K562 (cell line): ENCODE results near the gene LAMB3. TPM values are rescaled to one million over a fixed set of nuclear protein-coding genes. Genes with fewer than 3 reads are reported as not detected.

ENCODE experiments used
- ATAC-seq: fragments of 200-7000 bp; cut with Tn5 transposase; 3 replicates; pipeline ENCODE4 v1.9.1; 2020; ENCODE audit warnings: moderate library complexity
- BruUV-seq: library from RNA; stranded (reverse); fragments of 400-500 nt; replicated peaks from 2 replicates; lab custom pipeline; 2021; lab: Mats Ljungman, UMichigan
- CTCF ChIA-PET: fragments of 300-600 bp; formaldehyde crosslinking; extraction: SDS; loops from one replicate; lab custom pipeline; 2021; ENCODE audit warnings: low intra/inter-chr PET ratio; lab: Yijun Ruan, JAX
- POLR2A ChIA-PET: fragments of 300-600, 350-650 bp; sonication (Branson Sonifier 250); formaldehyde crosslinking; extraction: SDS; loops from one replicate; lab custom pipeline; 2021; ENCODE audit warnings: antibody characterized with exemption, inconsistent platforms; lab: Yijun Ruan, JAX
- DNase-seq, 4 experiments: peaks; one replicate each; pipeline versions ENCODE4 v3.0.0 to v3.0.0-alpha.2; 2011 to 2018; ENCODE audit warnings: low spot score in 3 of 4, mixed read lengths in 3 of 4; ENCODE audit errors: extremely low read depth in 1 of 4
- FAIRE-seq: peaks from 2 replicates; lab custom pipeline; 2011; peaks lifted over from hg19 to GRCh38; lab: Jason Lieb, UNC
- H2AFZ ChIP-seq: 2 replicates; pipeline ENCODE4 v1.6.0; 2011; ENCODE audit warnings: low read depth, low read length, control low read depth, inconsistent platforms
- H3K27ac ChIP-seq: fragments of 200-600 bp; 3 replicates; pipeline ENCODE4 v1.8.0; 2011; ENCODE audit warnings: low read depth, mild to moderate bottlenecking, control low read depth, inconsistent platforms, low read length, moderate library complexity, mixed read lengths; ENCODE audit errors: extremely low read depth
- H3K27me3 ChIP-seq, 2 experiments: fragments of 300-600 bp in 1 of 2; 2 replicates in 1 of 2; 3 replicates in 1 of 2; pipeline versions ENCODE4 v1.6.0 to v1.8.0; 2011; ENCODE audit warnings: inconsistent platforms in 2 of 2, low read length in 2 of 2, mild to moderate bottlenecking in 1 of 2, mixed read lengths in 1 of 2, moderate library complexity in 1 of 2; ENCODE audit not compliant: control insufficient read depth in 2 of 2, insufficient read depth in 2 of 2
- H3K36me3 ChIP-seq: fragments of 300-600 bp; 3 replicates; pipeline ENCODE4 v1.8.0; 2011; ENCODE audit warnings: mild to moderate bottlenecking, low read length, inconsistent platforms; ENCODE audit not compliant: control insufficient read depth, insufficient read depth
- H3K4me1 ChIP-seq, 2 experiments: fragments of 200-600 bp in 1 of 2; replicated peaks in 1 of 2; 2 replicates in 1 of 2; 3 replicates in 1 of 2; pipeline versions ENCODE4 v1.5.1 to v1.8.0; 2011; ENCODE audit warnings: inconsistent platforms in 2 of 2, low read length in 2 of 2, mild to moderate bottlenecking in 1 of 2, mixed read lengths in 1 of 2, moderate library complexity in 1 of 2; ENCODE audit not compliant: control insufficient read depth in 2 of 2, insufficient read depth in 2 of 2
- H3K4me2 ChIP-seq: 2 replicates; pipeline ENCODE4 v1.6.1; 2011; ENCODE audit warnings: low read length, control low read depth, inconsistent platforms, mixed read lengths; ENCODE audit not compliant: insufficient read depth
- H3K4me3 ChIP-seq: fragments of 200-600 bp; sonication (generic), shearing (Covaris generic); 2 replicates; pipeline ENCODE4 v1.5.1; 2016; ENCODE audit warnings: control low read depth, inconsistent platforms
- H3K79me2 ChIP-seq: fragments of 200-600 bp; 3 replicates; pipeline ENCODE4 v1.8.0; 2011; ENCODE audit warnings: low read length, inconsistent platforms; ENCODE audit not compliant: control insufficient read depth, insufficient read depth
- H3K9ac ChIP-seq, 2 experiments: 2 replicates each; pipeline versions ENCODE4 v1.6.0 to v1.6.1; 2011; ENCODE audit warnings: low read depth in 2 of 2, low read length in 2 of 2, control low read depth in 1 of 2, inconsistent platforms in 1 of 2, mild to moderate bottlenecking in 1 of 2, mixed read lengths in 1 of 2; ENCODE audit not compliant: insufficient read depth in 1 of 2
- H3K9me1 ChIP-seq: one replicate; pipeline ENCODE4 v1.6.0; 2011; ENCODE audit warnings: inconsistent platforms, mild to moderate bottlenecking, low read length, moderate library complexity; ENCODE audit not compliant: control insufficient read depth, insufficient read depth
- H3K9me3 ChIP-seq: replicated peaks from 2 replicates; pipeline ENCODE4 v1.5.1; 2011; ENCODE audit warnings: low read depth, low read length, inconsistent platforms; ENCODE audit not compliant: control insufficient read depth, insufficient read depth
- H4K20me1 ChIP-seq: replicated peaks from 2 replicates; pipeline ENCODE4 v1.6.1; 2011; ENCODE audit warnings: low read length, inconsistent platforms, mixed read lengths; ENCODE audit not compliant: control insufficient read depth, insufficient read depth
- ELF4 ChIP-seq: fragments of 450-650 bp; formaldehyde crosslinking; IDR thresholded peaks from 2 replicates; pipeline ENCODE4 v1.4.0; 2022; ENCODE audit warnings: missing genetic modification characterization
- HNRNPL ChIP-seq: fragments of 200-400 bp; formaldehyde crosslinking; IDR thresholded peaks from 2 replicates; pipeline ENCODE4 v1.6.1; 2017; ENCODE audit warnings: low read depth, mild to moderate bottlenecking, low read length
- RERE ChIP-seq: sonication (generic); formaldehyde crosslinking; IDR thresholded peaks from 2 replicates; pipeline ENCODE4 v1.8.0; 2023; ENCODE audit warnings: missing genetic modification reagents, mild to moderate bottlenecking, borderline replicate concordance
- RFX1 ChIP-seq: fragments of 450-650 bp; IDR thresholded peaks from 2 replicates; pipeline ENCODE4 v1.6.1; 2016; ENCODE audit warnings: mild to moderate bottlenecking, moderate library complexity
- TRIM28 ChIP-seq: fragments of 450-650 bp; IDR thresholded peaks from 2 replicates; pipeline ENCODE4 v1.6.1; 2017
- WGBS: fragments of 100-300 bp; shearing (Covaris generic); methylation state at CpG from one replicate; pipeline ENCODE4 v1.1.6; 2016; ENCODE audit warnings: low coverage, mixed read lengths; ENCODE audit not compliant: insufficient coverage; ENCODE audit errors: missing lambda C conversion rate; 5-methylcytosine and 5-hydroxymethylcytosine counted together
- in situ Hi-C: fragments of 300-500 bp; cut with MboI; formaldehyde crosslinking; loops from 4 replicates; pipeline ENCODE4 v1.15.0; 2018; ENCODE audit warnings: inconsistent platforms, mixed read lengths
- intact Hi-C: fragments of 100-400 bp; cut with micrococcal nuclease; formaldehyde crosslinking; loops from 2 replicates; pipeline ENCODE4 v1.14.2; 2022
- polyA plus RNA-seq, 8 experiments: library from polyadenylated mRNA; depleted of rRNA in 4 of 8; stranded (reverse) in 5 of 8; unstranded in 3 of 8; fragments of >200 nt; fragmentation: Nextera tagmentation in 2 of 8; fragmentation: Illumina TruSeq in 1 of 8; extraction: Ambion mirVana in 2 of 8; extraction: Trizol in 1 of 8; gene quantifications; 2 replicates each; pipeline versions ENCODE4 v1.2.1 to v1.2.3, GENCODE V29; 2011 to 2014; ENCODE audit warnings: inconsistent platforms in 1 of 8, missing spikeins in 1 of 8
- total RNA-seq, 7 experiments: library from RNA; depleted of rRNA in 6 of 7; stranded (reverse); fragments of >200 nt in 6 of 7; fragmentation: Illumina TruSeq in 2 of 7; extraction: Trizol in 2 of 7; gene quantifications; 2 replicates each; pipeline versions ENCODE4 v1.2.1 to v1.2.3, GENCODE V29; 2011 to 2021; ENCODE audit warnings: low replicate concordance in 1 of 7
- TF ChIP-seq, protein P1 (sequence below): fragments of 450-650 bp; formaldehyde crosslinking; IDR thresholded peaks from 2 replicates; pipeline ENCODE4 v1.4.0; 2022; ENCODE audit warnings: mild to moderate bottlenecking, moderate library complexity
- TF ChIP-seq, protein P2 (sequence below): sonication (generic); formaldehyde crosslinking; IDR thresholded peaks from 2 replicates; pipeline ENCODE4 v1.8.1; 2023; ENCODE audit warnings: mild to moderate bottlenecking, missing genetic modification reagents

LAMB3 gene
- total and polyA plus RNA-seq, 9 of the 15 experiments (the other 6 are each of a cell fraction or from before 2014, with no cell fraction given) = 0.08 to 1.3 (median 0.91) TPM

DNA sequence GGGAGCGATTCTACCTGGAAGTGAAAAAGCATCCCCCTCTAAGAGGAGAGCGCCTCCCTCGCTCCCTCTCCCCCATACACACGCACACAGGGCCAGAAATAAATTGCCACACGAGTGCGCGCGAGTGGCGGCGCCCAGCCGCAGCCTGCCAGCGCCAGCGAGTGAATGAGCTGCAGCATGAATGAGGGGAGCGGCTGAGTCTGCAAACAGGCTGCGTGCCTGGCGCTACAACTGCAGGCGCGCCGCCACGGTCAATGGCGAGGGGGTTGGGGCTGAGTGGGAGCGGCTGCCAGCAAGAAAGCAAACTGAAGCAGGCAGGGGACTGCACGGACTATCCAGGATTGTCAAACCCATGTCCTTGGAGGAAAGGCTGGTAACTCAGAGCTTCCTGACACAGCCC lies 66.6 kb downstream of the LAMB3 start:
- H3K4me2 ChIP-seq = no peak overlapping the region
- CTCF ChIA-PET = no interaction called here
- no peak for TF ChIP-seq RFX1
- no peak for TF ChIP-seq HNRNPL
- TF ChIP-seq, protein P1, sequence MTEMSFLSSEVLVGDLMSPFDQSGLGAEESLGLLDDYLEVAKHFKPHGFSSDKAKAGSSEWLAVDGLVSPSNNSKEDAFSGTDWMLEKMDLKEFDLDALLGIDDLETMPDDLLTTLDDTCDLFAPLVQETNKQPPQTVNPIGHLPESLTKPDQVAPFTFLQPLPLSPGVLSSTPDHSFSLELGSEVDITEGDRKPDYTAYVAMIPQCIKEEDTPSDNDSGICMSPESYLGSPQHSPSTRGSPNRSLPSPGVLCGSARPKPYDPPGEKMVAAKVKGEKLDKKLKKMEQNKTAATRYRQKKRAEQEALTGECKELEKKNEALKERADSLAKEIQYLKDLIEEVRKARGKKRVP (CRISPR knock-in tag) = no peak
- TF ChIP-seq, protein P2, sequence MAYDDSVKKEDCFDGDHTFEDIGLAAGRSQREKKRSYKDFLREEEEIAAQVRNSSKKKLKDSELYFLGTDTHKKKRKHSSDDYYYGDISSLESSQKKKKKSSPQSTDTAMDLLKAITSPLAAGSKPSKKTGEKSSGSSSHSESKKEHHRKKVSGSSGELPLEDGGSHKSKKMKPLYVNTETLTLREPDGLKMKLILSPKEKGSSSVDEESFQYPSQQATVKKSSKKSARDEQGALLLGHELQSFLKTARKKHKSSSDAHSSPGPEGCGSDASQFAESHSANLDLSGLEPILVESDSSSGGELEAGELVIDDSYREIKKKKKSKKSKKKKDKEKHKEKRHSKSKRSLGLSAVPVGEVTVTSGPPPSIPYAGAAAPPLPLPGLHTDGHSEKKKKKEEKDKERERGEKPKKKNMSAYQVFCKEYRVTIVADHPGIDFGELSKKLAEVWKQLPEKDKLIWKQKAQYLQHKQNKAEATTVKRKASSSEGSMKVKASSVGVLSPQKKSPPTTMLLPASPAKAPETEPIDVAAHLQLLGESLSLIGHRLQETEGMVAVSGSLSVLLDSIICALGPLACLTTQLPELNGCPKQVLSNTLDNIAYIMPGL (CRISPR knock-in tag) = no peak
- no peak for TF ChIP-seq RERE (CRISPR knock-in tag)
- no peak for TF ChIP-seq ELF4 (CRISPR knock-in tag)
- TF ChIP-seq TRIM28 = no peak
- TF ChIP-seq, all 486 proteins: peak for 0
- DNase-seq = no peak
- peaks cover 0 to 3% of the 10 kb centered on the region in 2 experiments; a peak in 1 of 5 replicates for H3K4me1 ChIP-seq
- no peak for FAIRE-seq
- intact Hi-C loops (loop anchor here (10.0 kb wide), 1 partner anchor 409 kb away; no protein-coding TSS in a partner anchor), in situ Hi-C loops (loop anchor here (25.0 kb wide), 1 partner anchor 402 kb away; no protein-coding TSS in a partner anchor)
- BruUV-seq = no TSS peak
- H3K9ac ChIP-seq = no peak overlapping the region
- H3K9me3 ChIP-seq = no peaks in the 10 kb centered on the region
- no peaks in the 10 kb centered on the region for H3K36me3 ChIP-seq
- no peak; the same call in 2 of the 3 replicates for ATAC-seq
- 0% methylated on average over 23 of the region's 23 CpGs for WGBS
- no peaks in the 10 kb centered on the region for H3K79me2 ChIP-seq
- POLR2A ChIA-PET = interaction anchor here (1.4 kb wide), 1 partner anchor 103 kb away, joined by 4 read pairs; no protein-coding TSS in a partner anchor
- no peak overlapping the region for H3K27ac ChIP-seq
- no peak overlapping the region for H2AFZ ChIP-seq
- H4K20me1 ChIP-seq = no peaks in the 10 kb centered on the region; the same call in 1 of the 2 replicates
- no peaks in the 10 kb centered on the region for H3K9me1 ChIP-seq
- H3K27me3 ChIP-seq = peaks cover 22 to 38% of the 10 kb centered on the region in 2 experiments; a peak in 4 of 5 replicates
- no peak overlapping the region for H3K4me3 ChIP-seq
